Hematopoietic multipotent progenitor cell treated with erythropoietin and hydrocortisone succinate and interleukin-3 and kit ligand, for 17 days (in vitro differentiated cells): Measurements from ENCODE around the gene SCGB1D4.
"Not testable (repeated sequence)": the region's sequence is repeated elsewhere in the genome, so short reads cannot be mapped to it uniquely, and the experiment has no call there.

Experiments
- DNase-seq: peaks from one replicate; pipeline ENCODE4 v3.0.0-alpha.2; 2015; ENCODE audit warnings: low spot score

Gene SCGB1D4, protein sequence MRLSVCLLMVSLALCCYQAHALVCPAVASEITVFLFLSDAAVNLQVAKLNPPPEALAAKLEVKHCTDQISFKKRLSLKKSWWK

DNA sequence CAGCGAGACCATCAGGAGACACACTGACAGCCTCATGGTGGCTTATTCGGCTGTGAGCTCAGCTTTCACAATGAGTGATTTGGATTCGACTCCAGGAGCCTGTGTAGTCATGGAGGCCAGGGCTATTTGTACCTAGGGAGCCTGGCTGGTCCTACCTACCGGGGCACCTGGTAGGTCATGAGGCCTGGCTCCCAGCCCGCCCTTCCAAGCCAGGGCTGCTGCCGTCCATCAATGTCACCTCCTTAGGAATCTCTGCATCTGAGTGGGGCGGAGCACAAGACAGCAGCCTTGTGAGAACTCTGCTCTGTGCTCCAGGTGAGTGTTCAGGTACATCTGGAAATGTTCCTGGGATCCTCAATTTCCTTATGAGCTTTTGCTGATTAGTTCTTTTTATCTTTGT is at the start of gene SCGB1D4:
Gene SCGB1D4, minus strand, starts transcription at position 101 of the 400 bp plus-strand sequence. Its CDS starts 65 bp downstream, at position 36.
- DNase-seq, result no peak

GRCh38 chr11:62345861-62346260 is 47.0 kb upstream of the SCGB1D4 start:
- no peak for DNase-seq

DNA sequence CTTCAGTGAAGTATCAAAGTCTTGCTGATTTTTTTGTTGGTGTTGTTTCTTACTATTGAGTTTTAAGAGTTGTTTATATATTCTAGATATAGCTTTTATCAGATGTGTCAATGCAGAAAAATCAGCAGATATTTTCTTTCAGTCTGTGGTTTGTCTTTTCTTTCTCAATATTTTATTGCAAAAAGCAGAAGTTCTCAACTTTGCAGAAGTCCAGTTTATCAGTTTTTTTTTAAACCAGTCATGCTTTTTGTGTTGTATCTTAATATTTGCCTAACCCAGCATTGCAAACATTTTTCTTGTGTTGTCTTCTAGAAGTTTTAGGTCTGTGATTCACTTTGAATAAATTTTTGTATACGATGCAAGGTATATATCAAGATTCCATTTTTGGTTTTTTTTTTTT is 45.3 kb upstream of the SCGB1D4 start:
- no peak for DNase-seq

DNA sequence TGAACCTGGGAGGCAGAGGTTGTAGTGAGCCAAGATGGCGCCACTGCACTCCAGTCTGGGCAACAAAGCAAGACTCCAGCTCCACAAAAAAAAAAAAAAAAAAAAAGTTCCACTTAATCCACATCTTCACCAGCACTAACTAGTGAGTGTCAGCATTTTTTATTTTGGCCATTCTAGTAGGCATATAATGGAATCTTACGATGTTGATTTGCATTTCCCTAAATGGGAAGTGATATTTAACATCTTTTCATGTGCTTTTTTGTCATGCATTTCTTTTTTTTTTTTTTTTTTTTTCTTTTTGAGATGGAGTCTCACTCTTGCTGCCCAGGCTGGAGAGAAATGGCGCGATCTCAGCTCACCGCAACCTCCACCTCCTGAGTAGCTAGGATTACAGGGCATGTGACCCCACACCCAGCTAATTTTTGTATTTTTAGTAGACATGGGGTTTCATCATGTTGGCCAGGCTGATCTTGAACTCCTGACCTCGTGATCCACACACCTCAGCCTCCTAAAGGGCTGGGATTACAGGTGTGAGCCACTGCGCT is 44.8 kb upstream of the SCGB1D4 start:
- not testable (repeated sequence) for DNase-seq

DNA sequence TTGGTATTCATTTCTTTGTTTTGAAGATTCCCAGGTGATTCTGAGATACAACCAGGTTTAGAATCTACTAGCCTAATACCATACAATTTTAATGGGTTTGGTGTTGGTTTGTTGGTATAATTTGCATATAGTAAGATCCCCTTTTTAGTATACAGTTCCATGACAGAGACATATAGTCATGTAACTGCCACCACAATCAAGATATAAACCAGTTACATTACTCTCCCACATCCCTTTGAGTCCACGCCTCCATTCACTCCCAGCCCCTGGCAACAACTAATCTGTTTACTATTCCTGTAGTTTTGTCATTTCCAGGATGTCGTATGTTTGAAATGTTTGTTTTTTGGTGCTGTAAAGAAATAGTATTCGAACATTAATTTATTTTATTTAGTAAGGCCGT is 42.7 kb upstream of the SCGB1D4 start:
- DNase-seq, result no peak

DNA sequence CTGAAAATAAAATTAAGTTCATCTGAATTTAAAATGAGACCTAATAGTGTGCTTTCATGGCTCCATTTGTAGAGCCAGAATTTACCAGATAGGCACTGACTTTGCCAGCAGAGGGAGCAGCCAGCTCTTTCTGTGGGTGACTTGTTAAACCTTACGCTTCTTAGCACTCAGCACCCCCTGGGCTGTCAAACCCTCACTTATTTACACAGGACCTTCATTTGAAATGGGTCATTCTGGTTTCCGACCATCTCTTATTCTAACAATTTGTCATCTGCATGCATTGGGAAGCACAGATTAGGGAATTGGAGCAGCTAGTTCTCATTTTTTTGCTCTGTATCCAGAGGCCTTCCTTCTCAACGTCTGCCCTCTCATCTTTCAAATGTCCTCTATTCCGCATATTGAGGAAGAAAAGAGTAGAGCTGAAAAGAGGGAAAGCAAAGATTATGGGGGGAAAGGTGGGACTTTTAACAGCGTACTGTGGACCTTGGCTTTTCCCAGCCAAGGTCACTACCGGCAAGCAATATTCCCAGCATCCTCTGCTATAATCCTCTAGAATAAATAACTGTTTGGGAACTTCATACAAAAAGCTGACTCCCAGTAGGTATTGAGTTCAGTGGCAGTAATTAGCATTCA is 41.5 kb upstream of the SCGB1D4 start:
- DNase-seq, result peak; percentile 27

DNA sequence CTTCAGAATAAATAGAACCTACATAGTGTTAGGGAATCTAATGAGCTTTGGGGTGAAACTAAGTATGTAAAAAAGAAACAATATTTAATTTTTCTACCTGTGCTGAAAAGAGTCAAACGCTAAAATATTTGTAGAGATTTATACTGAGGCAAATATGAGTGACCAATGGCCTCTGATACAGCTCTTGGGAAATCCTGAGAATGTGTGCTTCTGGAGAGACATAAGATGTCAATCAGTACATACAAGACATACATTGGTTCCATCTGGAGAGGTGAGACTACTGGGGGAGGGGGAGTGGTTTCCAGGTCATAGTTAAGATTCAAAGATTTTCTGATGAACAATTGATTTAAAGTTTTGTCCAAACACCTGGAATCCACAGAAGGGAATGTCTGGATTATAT is 39.3 kb upstream of the SCGB1D4 start:
- DNase-seq, result no peak

GRCh38 chr11:62337303-62338181 is 38.7 kb upstream of the SCGB1D4 start, which contains the start of gene ASRGL1:
ASRGL1 (plus strand) TSS chr11:62337448; CDS start chr11:62337978, 530 bp downstream.
- peak; percentile 51 for DNase-seq

DNA sequence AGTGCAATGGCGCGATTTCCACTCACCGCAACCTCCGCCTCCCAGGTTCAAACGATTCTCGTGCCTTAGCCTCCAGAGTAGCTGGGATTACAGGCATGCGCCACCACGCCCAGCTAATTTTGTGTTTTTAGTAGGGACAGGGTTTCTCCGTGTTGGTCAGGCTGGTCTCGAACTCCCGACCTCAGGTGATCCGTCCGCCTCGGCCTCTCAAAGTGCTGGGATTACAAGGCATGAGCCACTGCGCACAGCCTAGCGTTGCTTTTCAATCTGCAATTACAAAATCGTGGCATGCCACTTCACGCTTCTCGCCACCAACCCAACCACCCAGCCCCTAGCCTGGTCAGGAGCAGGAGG is 38.1 kb upstream of the SCGB1D4 start:
- DNase-seq, result not testable (repeated sequence)

DNA sequence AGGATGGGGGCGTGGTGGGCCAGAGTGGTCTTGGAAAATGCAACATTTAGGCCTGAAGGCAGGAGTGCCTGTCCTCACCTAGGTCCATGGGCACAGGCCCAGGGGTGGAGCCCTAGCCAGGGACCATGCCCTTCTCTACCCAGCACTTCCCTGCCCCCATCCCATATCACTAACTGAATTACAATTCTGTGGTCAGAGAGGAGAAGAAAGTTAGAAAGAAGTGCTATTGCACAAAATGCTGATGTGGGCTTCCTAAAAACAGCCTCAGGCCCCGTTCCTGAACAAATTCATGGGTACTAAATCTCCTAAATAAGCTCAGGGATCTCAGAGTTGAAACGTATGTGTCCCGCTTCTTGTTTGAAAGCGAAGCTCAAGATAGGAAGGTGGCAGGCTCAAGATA is 34.9 kb upstream of the SCGB1D4 start:
- DNase-seq, result no peak

GRCh38 chr11:62331264-62331663 is 32.4 kb upstream of the SCGB1D4 start:
- not testable (repeated sequence) for DNase-seq

GRCh38 chr11:62327541-62327940 is 28.7 kb upstream of the SCGB1D4 start:
- DNase-seq, result not testable (repeated sequence)

GRCh38 chr11:62326719-62327118 is 27.8 kb upstream of the SCGB1D4 start:
- DNase-seq, result not testable (repeated sequence)

DNA sequence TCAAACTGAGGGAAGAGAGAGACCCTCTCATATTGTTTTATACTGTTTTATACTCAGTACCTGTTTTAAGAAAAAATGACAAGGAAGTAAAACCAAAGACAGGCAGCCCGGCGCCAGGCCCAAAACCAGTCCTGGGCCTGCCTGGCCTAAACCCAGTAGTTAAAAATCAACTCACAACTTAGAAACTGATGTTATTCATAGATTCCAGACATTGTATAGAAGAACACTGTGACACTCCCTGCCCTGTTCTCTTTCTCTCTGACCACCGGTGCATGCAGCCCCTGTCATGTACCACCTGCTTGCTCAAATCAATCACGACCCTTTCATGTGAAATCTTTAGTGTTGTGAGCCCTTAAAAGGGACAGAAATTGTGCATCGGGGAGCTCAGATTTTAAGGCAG is 26.9 kb upstream of the SCGB1D4 start:
- DNase-seq, result not testable (repeated sequence)

GRCh38 chr11:62324731-62325556 is 26.1 kb upstream of the SCGB1D4 start:
- peak; percentile 12 for DNase-seq

DNA sequence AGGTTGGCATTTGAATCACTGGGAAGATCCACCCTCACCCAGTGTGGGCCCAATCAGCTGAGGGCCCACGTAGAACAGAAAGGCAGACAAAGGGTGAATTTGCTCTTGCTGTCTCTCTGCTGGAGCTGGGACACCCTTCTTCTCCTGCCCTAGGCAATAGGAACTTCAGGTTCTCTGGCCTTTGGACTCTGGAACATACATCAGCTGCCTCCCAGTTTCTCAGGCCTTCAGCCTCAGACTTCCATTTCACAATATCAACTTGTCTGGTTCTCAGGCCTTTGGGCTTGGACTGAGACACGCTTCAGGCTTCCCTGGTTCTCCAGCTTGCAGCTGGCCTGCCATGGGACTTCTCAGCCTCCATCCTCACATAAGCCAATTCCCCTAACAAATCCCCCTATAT is 23.6 kb upstream of the SCGB1D4 start:
- no peak for DNase-seq

DNA sequence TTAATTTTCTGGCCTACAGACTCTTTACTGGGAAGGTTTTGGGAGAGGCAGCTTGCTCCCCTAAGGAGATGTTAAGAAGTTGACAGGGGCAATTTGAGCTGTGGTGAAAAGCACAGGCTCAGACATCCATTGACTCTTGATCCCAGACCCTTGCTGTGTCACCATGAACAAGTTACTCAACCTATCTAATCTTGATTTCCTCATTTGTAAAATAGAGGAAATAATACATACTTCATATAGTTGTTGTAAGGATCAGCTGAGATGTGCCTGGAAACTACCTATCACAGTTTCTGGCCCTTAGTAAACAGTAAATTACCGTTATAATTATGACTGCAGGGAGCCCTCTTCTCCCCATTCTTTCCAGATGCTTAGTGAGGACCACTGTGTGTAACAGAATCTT is 16.6 kb upstream of the SCGB1D4 start:
- no peak for DNase-seq

- no peak for DNase-seq
These were observed 11.1 kb upstream of the SCGB1D4 start for GRCh38 chr11:62309991-62310390.

- DNase-seq, result no peak
These were observed 9.1 kb upstream of the SCGB1D4 start for GRCh38 chr11:62307950-62308349.

- DNase-seq, result no peak
These were observed 7.4 kb upstream of the SCGB1D4 start for GRCh38 chr11:62306227-62306626.

DNA sequence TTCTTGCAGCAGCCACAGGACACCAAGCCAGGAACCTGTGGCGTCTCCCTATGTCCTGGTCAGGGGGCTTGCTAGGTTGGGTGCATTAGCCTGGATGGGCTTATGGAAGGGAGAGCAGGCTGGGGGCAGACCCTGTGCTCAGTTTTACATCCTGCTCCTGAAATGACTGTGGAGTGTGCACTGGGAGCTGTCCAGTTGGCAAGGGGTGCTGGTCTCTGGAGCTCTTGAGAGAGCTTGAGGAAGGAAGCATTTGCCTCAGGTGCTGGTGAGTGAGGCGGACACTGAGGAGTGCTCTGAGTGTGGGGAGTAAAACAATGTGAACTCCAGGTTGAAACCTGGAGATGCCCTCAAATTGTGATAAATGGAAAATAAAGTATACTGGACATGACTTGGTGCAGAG is 3.4 kb downstream of the SCGB1D4 start:
- DNase-seq, result no peak

GRCh38 chr11:62280452-62280851 is 18.4 kb downstream of the SCGB1D4 start:
- no peak for DNase-seq
